ENCODE results near the gene PRKCE. TPM values are rescaled to one million over a fixed set of nuclear protein-coding genes. Genes with fewer than 3 reads are reported as not detected.

PRKCE gene
- total RNA-seq, 2 donors from 2014 or later = 7.3 to 20.8 TPM

GRCh38 chr2:45774688-45775244, 123.3 kb downstream of the PRKCE start:
- H3K9me3 ChIP-seq = no peaks in the 10 kb centered on the region
- H3K4me1 ChIP-seq = peaks cover 6% of the 10 kb centered on the region
- ATAC-seq (no peak), DNase-seq (no peak)
- TF ChIP-seq POLR2A (IDR thresholded peaks at IDR 0.05) (no peak), CTCF (IDR thresholded peaks at IDR 0.05) (no peak)
- no peak overlapping the region for H3K4me3 ChIP-seq
- intact Hi-C loops (cut with DNase I) = loop anchor here (5.0 to 10.0 kb wide), 2 partner anchors 132 to 160 kb away; no protein-coding TSS in a partner anchor
- 74% methylated on average over 10 of the region's 10 CpGs for WGBS, 2 donors
- H3K27ac ChIP-seq = no peak overlapping the region
- no peaks in the 10 kb centered on the region for H3K36me3 ChIP-seq (replicated peaks in 1 of 2; ENCODE audit: insufficient read depth in 1 of 2, low read depth in 2 of 2)
- no peaks in the 10 kb centered on the region for H3K27me3 ChIP-seq

GRCh38 chr2:45776160-45776955, 124.9 kb downstream of the PRKCE start:
- H3K27ac ChIP-seq = no peak overlapping the region

GRCh38 chr2:45777996-45778719, 126.7 kb downstream of the PRKCE start:
- ATAC-seq (peak; percentile 11), DNase-seq (no peak)
- 65 to 70% methylated on average over 10 of the region's 10 CpGs for WGBS, 2 donors
- Histone ChIP-seq H3K4me1 (peaks cover 6% of the 10 kb centered on the region), H3K4me3 (no peak overlapping the region), H3K36me3 (replicated peaks in 1 of 2; ENCODE audit: insufficient read depth in 1 of 2, low read depth in 2 of 2) (no peaks in the 10 kb centered on the region), H3K27ac (no peak overlapping the region), H3K9me3 (no peaks in the 10 kb centered on the region), H3K27me3 (no peaks in the 10 kb centered on the region)
- TF ChIP-seq POLR2A (IDR thresholded peaks at IDR 0.05) (no peak), CTCF (IDR thresholded peaks at IDR 0.05) (peak in 1 of 7 experiments; percentile 17)
- intact Hi-C loops (cut with DNase I) = loop anchor here (5.0 to 10.0 kb wide), 2 partner anchors 136 to 157 kb away; no protein-coding TSS in a partner anchor

More at GRCh38 chr2:45776160-45776955, 124.9 kb downstream of the PRKCE start:
- intact Hi-C loops (cut with DNase I) = loop anchor here (5.0 to 10.0 kb wide), 2 partner anchors 134 to 158 kb away; no protein-coding TSS in a partner anchor
- Histone ChIP-seq H3K36me3 (replicated peaks in 1 of 2; ENCODE audit: insufficient read depth in 1 of 2, low read depth in 2 of 2) (no peaks in the 10 kb centered on the region), H3K27me3 (no peaks in the 10 kb centered on the region), H3K9me3 (no peaks in the 10 kb centered on the region), H3K4me1 (peaks cover 6% of the 10 kb centered on the region), H3K4me3 (no peak overlapping the region)
- TF ChIP-seq POLR2A (IDR thresholded peaks at IDR 0.05) (no peak), CTCF (IDR thresholded peaks at IDR 0.05) (no peak)
- no peak for DNase-seq
- 54 to 68% methylated on average over 7 of the region's 7 CpGs for WGBS, 2 donors
- no peak for ATAC-seq

GRCh38 chr2:45778720-45779171, 127.3 kb downstream of the PRKCE start:
- no peaks in the 10 kb centered on the region for H3K36me3 ChIP-seq (replicated peaks in 1 of 2; ENCODE audit: insufficient read depth in 1 of 2, low read depth in 2 of 2)
- TF ChIP-seq CTCF (IDR thresholded peaks at IDR 0.05) = peak; percentile 46 to 89 (median 80)
- TF ChIP-seq POLR2A (IDR thresholded peaks at IDR 0.05) = no peak
- H3K4me1 ChIP-seq = peaks cover 6% of the 10 kb centered on the region
- H3K27me3 ChIP-seq = no peaks in the 10 kb centered on the region
- H3K27ac ChIP-seq = peak overlapping the region in 2 of 4 donors; percentile 12 to 20
- ATAC-seq = peak; percentile 92
- H3K4me3 ChIP-seq = no peak overlapping the region
- 21 to 31% methylated on average over 11 of the region's 11 CpGs for WGBS, 2 donors
- no peaks in the 10 kb centered on the region for H3K9me3 ChIP-seq
- intact Hi-C loops (cut with DNase I) = loop anchor here (5.0 to 10.0 kb wide), 2 partner anchors 136 to 156 kb away; no protein-coding TSS in a partner anchor
- peak; percentile 83 to 89 (median 88) for DNase-seq

Measured in body of pancreas (tissue), 4 donors.